Adrenal gland (tissue), 12 donors: ENCODE data around the gene ORAI2. TPM values are rescaled to one million over a fixed set of nuclear protein-coding genes. Genes with fewer than 3 reads are reported as not detected.
A peak's percentile ranks its signal among the peaks of the same experiment; 100 is the strongest.
"Not testable (repeated sequence)": the region's sequence is repeated elsewhere in the genome, so short reads cannot be mapped to it uniquely, and the experiment has no call there.

ENCODE experiments used
- DNase-seq, 7 donors: peaks; one replicate each; pipeline ENCODE4 v3.0.0-alpha.2; 2019 to 2020
- H3K27ac ChIP-seq, 5 donors: fragments of 200-600 bp; sonication (generic) in 4 of 5; 1 replicate in 3 of 5; 2 replicates in 2 of 5; pipeline versions ENCODE4 v1.5.1 to v1.8.0; 2016 to 2020; ENCODE audit warnings: mild to moderate bottlenecking in 1 of 5
- H3K27me3 ChIP-seq: fragments of 200-600 bp; 2 replicates; pipeline ENCODE4 v1.8.0; 2021
- H3K36me3 ChIP-seq, 2 donors: fragments of 200-600 bp; replicated peaks in 1 of 2; 1 replicate in 1 of 2; 2 replicates in 1 of 2; pipeline versions ENCODE4 v1.5.1 to v1.8.0; 2018 to 2022
- H3K4me1 ChIP-seq, 2 donors: fragments of 200-600 bp; replicated peaks in 1 of 2; 1 replicate in 1 of 2; 2 replicates in 1 of 2; pipeline versions ENCODE4 v1.5.1 to v1.8.0; 2018 to 2021
- H3K4me3 ChIP-seq, 4 donors: fragments of 200-600 bp; sonication (generic) in 3 of 4; one replicate each; pipeline ENCODE4 v1.5.1; 2016 to 2018
- H3K9me3 ChIP-seq, 3 donors: fragments of 200-600 bp; sonication (generic) in 1 of 3; replicated peaks in 1 of 3; 1 replicate in 2 of 3; 2 replicates in 1 of 3; pipeline versions ENCODE4 v1.5.1 to v1.8.0; 2016 to 2021
- WGBS, 4 donors: extraction: QIAGEN DNeasy Blood & Tissue Kit in 2 of 4; methylation state at CpG; one replicate each; pipeline versions ENCODE4 v1.1.5 to v1.1.7; 2013 to 2017; 5-methylcytosine and 5-hydroxymethylcytosine counted together
- intact Hi-C, 2 donors: fragments of 100-400 bp; cut with DNase I; formaldehyde crosslinking; loops; one replicate each; pipeline versions ENCODE4 v1.14.1 to v1.15.0; 2022 to 2023
- microRNA-seq, 3 donors: library from miRNA; unstranded; fragments of <30 nt; microRNA quantifications; one replicate each; pipeline ENCODE4, GENCODE V29; 2017 to 2020
- polyA plus RNA-seq, 3 donors: library from polyadenylated mRNA; stranded (reverse); fragments of 200-250 nt in 2 of 3; fragments of 350-450 nt in 1 of 3; fragmentation: Illumina TruSeq in 1 of 3; extraction: RNeasy Lipid Tissue Mini Kit (QIAGEN cat#74804) in 1 of 3; gene quantifications; one replicate each; pipeline ENCODE4 v1.2.3, GENCODE V29; 2013 to 2014
- small RNA-seq, 2 donors: library from RNA; depleted of rRNA; stranded (forward); fragments of <200 nt; gene quantifications; one replicate each; pipeline ENCODE3, GENCODE V24; 2016
- total RNA-seq, 9 donors: library from RNA; depleted of rRNA in 4 of 9; stranded (reverse); fragments of >200 nt in 4 of 9; fragments of 120-200 nt in 1 of 9; fragmentation: NEBNext Ultra II Directional in 1 of 9; extraction: Animal tissue kit (Norgen Biotek cat#: 25700) in 1 of 9; gene quantifications; one replicate each; pipeline versions ENCODE4 v1.1.0 to v1.2.4, GENCODE V29; 2013 to 2023
- donor health status: healthy with polysubstance abuse.
- donor health status: Bipolar disorder and iron deficiency.
- donor health status: DM: yes; HTN: yes; CAD: no.
- donor health status: DM: no; HTN: no; CAD: no.
- donor health status: DM: no; HTN: no; CAD: no.
- donor health status: DM: yes; HTN: yes; CAD: no.

Gene ORAI2
- total and polyA plus RNA-seq, 12 donors, result 6.9 to 110 (median 32.1) TPM

GRCh38 chr7:102494473-102495149 lies 61.2 kb downstream of the ORAI2 start:
- H3K9me3 ChIP-seq, H3K4me3 ChIP-seq, H3K27me3 ChIP-seq, H3K27ac ChIP-seq, H3K4me1 ChIP-seq, H3K36me3 ChIP-seq, DNase-seq, intact Hi-C loops: not testable (repeated sequence)
- no CpG with 5 or more reads among the region's 67 CpGs for WGBS, 4 donors

GRCh38 chr7:102496861-102497260 lies 63.5 kb downstream of the ORAI2 start:
- intact Hi-C loops, H3K36me3 ChIP-seq, H3K4me1 ChIP-seq, H3K4me3 ChIP-seq, H3K27me3 ChIP-seq, H3K27ac ChIP-seq, H3K9me3 ChIP-seq: not testable (repeated sequence)
- peak in 5 of 7 donors; percentile 19 to 34 (median 24) for DNase-seq
- WGBS, 4 donors, result 31 to 71% (median 44%) methylated on average over 3 of the region's 10 CpGs

GRCh38 chr7:102497308-102497707 lies 63.9 kb downstream of the ORAI2 start:
- WGBS, 4 donors, result 63 to 65% methylated on average over 1 of the region's 5 CpGs; no CpG with 5 or more reads in 2 of the 4 donors
- H3K27me3 ChIP-seq, intact Hi-C loops, H3K4me3 ChIP-seq, H3K36me3 ChIP-seq, H3K9me3 ChIP-seq, H3K4me1 ChIP-seq, H3K27ac ChIP-seq: not testable (repeated sequence)
- peak in 4 of 7 donors; percentile 5 to 46 (median 14) for DNase-seq

GRCh38 chr7:102498321-102498720 lies 64.9 kb downstream of the ORAI2 start:
- H3K36me3 ChIP-seq, H3K4me3 ChIP-seq, H3K27ac ChIP-seq, H3K27me3 ChIP-seq, H3K4me1 ChIP-seq, intact Hi-C loops, H3K9me3 ChIP-seq: not testable (repeated sequence)
- DNase-seq, result peak in 1 of 7 donors; percentile 11
- WGBS, 4 donors, result 89 to 100% (median 94%) methylated on average over 3 to 12 of the region's 16 CpGs

GRCh38 chr7:102503141-102503540 lies 69.8 kb downstream of the ORAI2 start:
- DNase-seq, H3K4me1 ChIP-seq, H3K36me3 ChIP-seq, H3K4me3 ChIP-seq, H3K27me3 ChIP-seq, intact Hi-C loops, H3K27ac ChIP-seq, H3K9me3 ChIP-seq: not testable (repeated sequence)
- no CpG with 5 or more reads among the region's 12 CpGs for WGBS, 4 donors

- 49 to 64% (median 55%) methylated on average over 3 to 5 of the region's 24 CpGs for WGBS, 4 donors
- H3K27ac ChIP-seq, result peak overlapping the region in 2 of 5 donors; percentile 54 to 74
- not testable (repeated sequence) for H3K27me3 ChIP-seq
These were observed 72.2 kb downstream of the ORAI2 start for GRCh38 chr7:102505298-102506185.

More at GRCh38 chr7:102505298-102506185, 72.2 kb downstream of the ORAI2 start:
- H3K9me3 ChIP-seq, H3K4me3 ChIP-seq, H3K4me1 ChIP-seq, H3K36me3 ChIP-seq, intact Hi-C loops: not testable (repeated sequence)
- DNase-seq, result peak in 5 of 7 donors; percentile 16 to 52 (median 23)

Small RNA genes lying within 50 kb of the gene (microRNA-seq; reads per million reads assigned to microRNA genes)
- gene MIR4467 (0.45 to 11.9 (median 0.76) reads per million in 3 donors), gene MIR5090 (5.7 to 8.9 (median 6.0) reads per million in 3 donors), gene MIR548O (0 reads per million in 3 donors)

Small RNA genes lying within 50 kb of the gene (small RNA-seq; reads per million reads assigned to genes)
- 0 reads per million in 2 donors for gene MIR548O

Other genes starting within 250 kb of the ORAI2 start
- 10 to 100 TPM in 1 of 9 donors, 1 to 10 TPM in 7, under 1 TPM in 1; 0.55 to 22.8 (median 5.3) TPM for gene SH2B2, start 146.7 kb upstream of the ORAI2 start, total RNA-seq
- gene SH2B2, start 146.7 kb upstream of the ORAI2 start, polyA plus RNA-seq, result 1 to 10 TPM in 2 of 3 donors, under 1 TPM in 1; 0.90 to 8.4 (median 4.7) TPM
- gene SPDYE6, start 77.1 kb upstream of the ORAI2 start, total RNA-seq, result under 1 TPM in 1 of 9 donors, not detected in 8; 0.11 TPM
- not detected for gene SPDYE6, start 77.1 kb upstream of the ORAI2 start, polyA plus RNA-seq
- gene PRKRIP1, start 37.2 kb upstream of the ORAI2 start, total RNA-seq, result 10 to 100 TPM; 19.4 to 54.7 (median 30.6) TPM
- gene PRKRIP1, start 37.2 kb upstream of the ORAI2 start, polyA plus RNA-seq, result 100 to 1,000 TPM in 1 of 3 donors, 10 to 100 TPM in 2; 27.7 to 114 (median 65.9) TPM
- 10 to 100 TPM; 12.1 to 37.4 (median 12.8) TPM for gene ALKBH4, start 31.3 kb downstream of the ORAI2 start, total RNA-seq
- gene ALKBH4, start 31.3 kb downstream of the ORAI2 start, polyA plus RNA-seq, result 1 to 10 TPM; 6.0 to 9.2 (median 9.1) TPM
- gene LRWD1, start 31.4 kb downstream of the ORAI2 start, total RNA-seq, result 10 to 100 TPM; 13.0 to 48.9 (median 24.9) TPM
- gene LRWD1, start 31.4 kb downstream of the ORAI2 start, polyA plus RNA-seq, result 10 to 100 TPM in 2 of 3 donors, 1 to 10 TPM in 1; 7.3 to 24.5 (median 22.9) TPM
- gene POLR2J, start 45.3 kb downstream of the ORAI2 start, total RNA-seq, result 10 to 100 TPM; 15.0 to 79.4 (median 54.2) TPM
- gene POLR2J, start 45.3 kb downstream of the ORAI2 start, polyA plus RNA-seq, result 100 to 1,000 TPM in 2 of 3 donors, 10 to 100 TPM in 1; 75.8 to 295 (median 172) TPM
- gene RASA4B, start 84.2 kb downstream of the ORAI2 start, total RNA-seq, result 10 to 100 TPM; 12.1 to 40.5 (median 22.9) TPM
- 100 to 1,000 TPM in 1 of 3 donors, 10 to 100 TPM in 1, 1 to 10 TPM in 1; 1.9 to 150 (median 66.8) TPM for gene RASA4B, start 84.2 kb downstream of the ORAI2 start, polyA plus RNA-seq
- gene UPK3BL2, start 110.1 kb downstream of the ORAI2 start, total RNA-seq, result 10 to 100 TPM in 1 of 9 donors, 1 to 10 TPM in 6, under 1 TPM in 2; 0.41 to 13.9 (median 5.3) TPM
- 10 to 100 TPM in 2 of 3 donors, 1 to 10 TPM in 1; 2.4 to 62.9 (median 17.8) TPM for gene UPK3BL2, start 110.1 kb downstream of the ORAI2 start, polyA plus RNA-seq
- gene SPDYE2, start 117.7 kb downstream of the ORAI2 start, total RNA-seq, result under 1 TPM in 2 of 9 donors, not detected in 7; 0.15 to 0.29 TPM
- gene SPDYE2, start 117.7 kb downstream of the ORAI2 start, polyA plus RNA-seq, result under 1 TPM in 1 of 3 donors, not detected in 2; 0.17 TPM
- 10 to 100 TPM in 8 of 9 donors, 1 to 10 TPM in 1; 2.0 to 37.4 (median 18.4) TPM for gene POLR2J3, start 139.0 kb downstream of the ORAI2 start, total RNA-seq
- 100 to 1,000 TPM in 2 of 3 donors, 10 to 100 TPM in 1; 47.0 to 221 (median 106) TPM for gene POLR2J3, start 139.0 kb downstream of the ORAI2 start, polyA plus RNA-seq
- 100 to 1,000 TPM in 1 of 9 donors, 10 to 100 TPM in 8; 18.3 to 118 (median 51.2) TPM for gene RASA4, start 183.2 kb downstream of the ORAI2 start, total RNA-seq
- 100 to 1,000 TPM in 2 of 3 donors, 1 to 10 TPM in 1; 8.3 to 197 (median 115) TPM for gene RASA4, start 183.2 kb downstream of the ORAI2 start, polyA plus RNA-seq
- 10 to 100 TPM in 7 of 9 donors, 1 to 10 TPM in 2; 3.4 to 27.7 (median 14.1) TPM for gene UPK3BL1, start 209.2 kb downstream of the ORAI2 start, total RNA-seq
- 100 to 1,000 TPM in 2 of 3 donors, 10 to 100 TPM in 1; 11.3 to 137 (median 132) TPM for gene UPK3BL1, start 209.2 kb downstream of the ORAI2 start, polyA plus RNA-seq
- gene SPDYE2B, start 216.7 kb downstream of the ORAI2 start, total RNA-seq, result not detected
- gene SPDYE2B, start 216.7 kb downstream of the ORAI2 start, polyA plus RNA-seq, result not detected
- gene POLR2J2, start 238.1 kb downstream of the ORAI2 start, total RNA-seq, result 1 to 10 TPM in 7 of 9 donors, under 1 TPM in 1, not detected in 1; 0.55 to 8.6 (median 3.0) TPM
- 1 to 10 TPM; 3.9 to 4.1 (median 4.1) TPM for gene POLR2J2, start 238.1 kb downstream of the ORAI2 start, polyA plus RNA-seq